HepG2 (cell line): Measurements from ENCODE around the gene PCED1B. TPM values are rescaled to one million over a fixed set of nuclear protein-coding genes. Genes with fewer than 3 reads are reported as not detected.

Experiments
- ATAC-seq: fragments of 200-7000 bp; cut with Tn5 transposase; 3 replicates; pipeline ENCODE4 v1.9.1; 2020; ENCODE audit warnings: mild to moderate bottlenecking, moderate library complexity
- BruUV-seq: library from RNA; stranded (reverse); fragments of 400-500 nt; replicated peaks from 2 replicates; lab custom pipeline; 2021; lab: Mats Ljungman, UMichigan
- CTCF ChIA-PET: fragments of 300-600 bp; formaldehyde crosslinking; extraction: SDS; loops from one replicate; lab custom pipeline; 2021; ENCODE audit warnings: low total read pairs, inconsistent platforms, low intra/inter-chr PET ratio; lab: Yijun Ruan, JAX
- POLR2A ChIA-PET: fragments of 350-600 bp; sonication (Branson Sonifier 250); formaldehyde crosslinking; loops from one replicate; lab custom pipeline; 2020; ENCODE audit warnings: antibody characterized with exemption, inconsistent platforms; lab: Yijun Ruan, JAX
- DNase-seq: peaks from one replicate; pipeline ENCODE4 v3.0.0-alpha.2; 2015; ENCODE audit warnings: low spot score
- FAIRE-seq: peaks from 3 replicates; lab custom pipeline; 2011; peaks lifted over from hg19 to GRCh38; lab: Jason Lieb, UNC
- H2AFZ ChIP-seq: one replicate; pipeline ENCODE4 v1.6.1; 2011; ENCODE audit warnings: low read length, inconsistent platforms
- H3K27ac ChIP-seq: fragments of 300-600 bp; 3 replicates; pipeline ENCODE4 v1.8.0; 2011; ENCODE audit warnings: mixed run types, mild to moderate bottlenecking, mixed read lengths, low read length, inconsistent platforms; ENCODE audit not compliant: insufficient read depth; ENCODE audit errors: extremely low read length
- H3K27me3 ChIP-seq, 2 experiments: fragments of 200-600 bp in 1 of 2; 2 replicates in 1 of 2; 3 replicates in 1 of 2; pipeline versions ENCODE4 v1.6.0 to v1.8.0; 2011; ENCODE audit warnings: low read length in 2 of 2, mild to moderate bottlenecking in 2 of 2, moderate library complexity in 2 of 2, inconsistent platforms in 1 of 2; ENCODE audit not compliant: insufficient read depth in 2 of 2, control insufficient read depth in 1 of 2
- H3K36me3 ChIP-seq, 2 experiments: fragments of 200-600 bp in 1 of 2; replicated peaks in 1 of 2; 2 replicates in 1 of 2; 3 replicates in 1 of 2; pipeline versions ENCODE4 v1.5.1 to v1.8.0; 2011; ENCODE audit warnings: low read length in 2 of 2, inconsistent platforms in 1 of 2; ENCODE audit not compliant: insufficient read depth in 2 of 2, control insufficient read depth in 1 of 2
- H3K4me1 ChIP-seq: 2 replicates; pipeline ENCODE4 v1.5.1; 2012; ENCODE audit warnings: low read length, inconsistent platforms; ENCODE audit not compliant: insufficient read depth
- H3K4me2 ChIP-seq: 2 replicates; pipeline ENCODE4 v1.6.0; 2011; ENCODE audit warnings: low read depth, low read length, inconsistent platforms
- H3K4me3 ChIP-seq, 3 experiments: fragments of 200-600 bp in 1 of 3; sonication (generic), shearing (Covaris generic) in 1 of 3; replicated peaks in 1 of 3; 2 replicates each; pipeline ENCODE4 v1.5.1; 2011 to 2016; ENCODE audit warnings: low read length in 3 of 3, inconsistent platforms in 2 of 3, low read depth in 2 of 3, mild to moderate bottlenecking in 2 of 3, control low read depth in 1 of 3, mixed read lengths in 1 of 3; ENCODE audit not compliant: insufficient read depth in 1 of 3
- H3K79me2 ChIP-seq: one replicate; pipeline ENCODE4 v1.6.1; 2011; ENCODE audit warnings: low read length, inconsistent platforms; ENCODE audit not compliant: insufficient read depth
- H3K9ac ChIP-seq: 2 replicates; pipeline ENCODE4 v1.6.0; 2011; ENCODE audit warnings: mild to moderate bottlenecking, low read depth, low read length, inconsistent platforms; ENCODE audit not compliant: insufficient read depth
- H3K9me3 ChIP-seq: 2 replicates; pipeline ENCODE4 v1.5.1; 2012; ENCODE audit warnings: mild to moderate bottlenecking, low read length
- H4K20me1 ChIP-seq: 2 replicates; pipeline ENCODE4 v1.6.0; 2011; ENCODE audit warnings: inconsistent platforms, mild to moderate bottlenecking, low read length, moderate library complexity; ENCODE audit not compliant: insufficient read depth
- AHR ChIP-seq: IDR thresholded peaks from 2 replicates; pipeline ENCODE4 v1.6.1; 2018; ENCODE audit warnings: missing genetic modification reagents, missing compliant biosample characterization
- BRD4 ChIP-seq: sonication (generic); formaldehyde crosslinking; IDR thresholded peaks from 2 replicates; pipeline ENCODE4 v1.4.0; 2020; ENCODE audit warnings: missing genetic modification reagents
- KLF9 ChIP-seq: IDR thresholded peaks from 2 replicates; pipeline ENCODE4 v1.6.1; 2016; ENCODE audit warnings: low read depth
- LCORL ChIP-seq, 2 experiments: fragments of 450-650 bp in 1 of 2; sonication (generic) in 1 of 2; formaldehyde crosslinking in 1 of 2; IDR thresholded peaks; 2 replicates each; pipeline versions ENCODE4 v1.5.0 to v1.6.1; 2017 to 2020; ENCODE audit warnings: antibody characterized with exemption in 1 of 2, missing genetic modification reagents in 1 of 2
- MED1 ChIP-seq: sonication (generic); formaldehyde crosslinking; IDR thresholded peaks from 2 replicates; pipeline ENCODE4 v1.4.0; 2020; ENCODE audit warnings: missing genetic modification reagents
- RBAK ChIP-seq: sonication (generic); formaldehyde crosslinking; IDR thresholded peaks from 2 replicates; pipeline ENCODE4 v1.5.1; 2020; ENCODE audit warnings: mild to moderate bottlenecking, missing genetic modification reagents
- RXRA ChIP-seq: sonication (generic); formaldehyde crosslinking; IDR thresholded peaks from 2 replicates; pipeline ENCODE4 v1.5.1; 2020; ENCODE audit warnings: missing genetic modification reagents
- SALL1 ChIP-seq: sonication (generic); formaldehyde crosslinking; IDR thresholded peaks from 2 replicates; pipeline ENCODE4 v1.8.0; 2022; ENCODE audit warnings: mild to moderate bottlenecking, missing genetic modification reagents
- SP140L ChIP-seq: sonication (generic); formaldehyde crosslinking; IDR thresholded peaks from 2 replicates; pipeline ENCODE4 v1.4.0; 2020; ENCODE audit warnings: missing genetic modification reagents, borderline replicate concordance
- ZBTB1 ChIP-seq: sonication (generic); formaldehyde crosslinking; IDR thresholded peaks from 2 replicates; pipeline ENCODE4 v1.4.0; 2020; ENCODE audit warnings: missing genetic modification reagents, borderline replicate concordance
- ZBTB7B ChIP-seq: sonication (generic); formaldehyde crosslinking; IDR thresholded peaks from 2 replicates; pipeline ENCODE4 v1.4.0; 2020; ENCODE audit warnings: missing genetic modification reagents
- ZFP36L2 ChIP-seq: sonication (generic); formaldehyde crosslinking; IDR thresholded peaks from 2 replicates; pipeline ENCODE4 v1.4.0; 2020; ENCODE audit warnings: missing genetic modification reagents
- ZNF354B ChIP-seq: sonication (generic); formaldehyde crosslinking; IDR thresholded peaks from 2 replicates; pipeline ENCODE4 v1.8.0; 2022; ENCODE audit warnings: mild to moderate bottlenecking, missing genetic modification reagents
- ZNF570 ChIP-seq: sonication (generic); formaldehyde crosslinking; IDR thresholded peaks from 2 replicates; pipeline ENCODE4 v1.4.0; 2020; ENCODE audit warnings: mild to moderate bottlenecking, missing genetic modification reagents, borderline replicate concordance
- ZNF703 ChIP-seq: sonication (generic); formaldehyde crosslinking; IDR thresholded peaks from 2 replicates; pipeline ENCODE4 v1.5.1; 2020; ENCODE audit warnings: missing genetic modification reagents, mild to moderate bottlenecking, moderate library complexity, borderline replicate concordance
- ZXDC ChIP-seq: sonication (generic); formaldehyde crosslinking; IDR thresholded peaks from 2 replicates; pipeline ENCODE4 v1.5.0; 2020; ENCODE audit warnings: mild to moderate bottlenecking, missing genetic modification reagents
- WGBS: methylation state at CpG from one replicate; pipeline ENCODE4 v1.1.6; 2017; ENCODE audit warnings: low lambda C conversion rate; 5-methylcytosine and 5-hydroxymethylcytosine counted together
- in situ Hi-C: cut with HindIII; loops from 2 replicates; pipeline ENCODE4 v1.10.0; 2017; ENCODE audit warnings: low pct_unique_long_range_greater_than_20kb; ENCODE audit not compliant: extremely low pct_ligation_motif_present
- intact Hi-C: fragments of 100-400 bp; cut with micrococcal nuclease; formaldehyde crosslinking; loops from one replicate; pipeline ENCODE4 v1.10.0; 2022; ENCODE audit not compliant: unreplicated experiment
- polyA plus RNA-seq, 8 experiments: library from polyadenylated mRNA; depleted of rRNA in 3 of 8; stranded (reverse) in 7 of 8; unstranded in 1 of 8; fragments of >200 nt; fragmentation: Illumina TruSeq in 4 of 8; extraction: Trizol in 4 of 8; gene quantifications; 2 replicates each; pipeline versions ENCODE4 v1.2.1 to v1.2.3, GENCODE V29; 2011 to 2016; ENCODE audit warnings: low read depth in 4 of 8, missing spikeins in 1 of 8, mixed read lengths in 1 of 8; ENCODE audit not compliant: insufficient read depth in 1 of 8
- total RNA-seq, 5 experiments: library from RNA; depleted of rRNA; stranded (reverse); fragments of >200 nt; fragmentation: Illumina TruSeq; extraction: Trizol; gene quantifications; 2 replicates each; pipeline ENCODE4 v1.2.3, GENCODE V29; 2016; ENCODE audit warnings: low read depth in 1 of 5
- TF ChIP-seq, protein P1 (sequence below): sonication (generic); formaldehyde crosslinking; IDR thresholded peaks from 2 replicates; pipeline ENCODE4; 2020; ENCODE audit warnings: missing genetic modification reagents, mild to moderate bottlenecking, borderline replicate concordance

Gene PCED1B
- total and polyA plus RNA-seq, 2 of the 13 experiments (the other 11 are each of a cell fraction or from before 2014, with no cell fraction given): 0.11 to 0.37 TPM

- no peak overlapping the region for H2AFZ ChIP-seq
- H3K36me3 ChIP-seq: no peaks in the 10 kb centered on the region
- FAIRE-seq: no peak
- intact Hi-C loops (no loop called here), in situ Hi-C loops (no loop called here)
- H3K27ac ChIP-seq: no peak overlapping the region
- ChIA-PET CTCF (no interaction called here), POLR2A (no interaction called here)
- no peak for DNase-seq
- 30% methylated on average over 2 of the region's 2 CpGs for WGBS
- no peaks in the 10 kb centered on the region; a peak in 1 of 5 replicates for H3K27me3 ChIP-seq
- H4K20me1 ChIP-seq: no peaks in the 10 kb centered on the region
- no TSS peak for BruUV-seq
- no peak for ATAC-seq
- no peak overlapping the region for H3K4me2 ChIP-seq
- H3K9ac ChIP-seq: no peak overlapping the region
- H3K9me3 ChIP-seq: no peaks in the 10 kb centered on the region
- H3K4me1 ChIP-seq: peaks cover 12% of the 10 kb centered on the region
- no peak overlapping the region for H3K4me3 ChIP-seq
- H3K79me2 ChIP-seq: no peaks in the 10 kb centered on the region
- TF ChIP-seq LCORL (IDR thresholded peaks at IDR 0.05) (no peak), LCORL (CRISPR knock-in tag; IDR thresholded peaks at IDR 0.05) (no peak), ZNF570 (CRISPR knock-in tag) (no peak), RXRA (CRISPR knock-in tag) (no peak), ZFP36L2 (no peak), KLF9 (CRISPR knock-in tag) (no peak), ZNF354B (CRISPR knock-in tag) (no peak), BRD4 (no peak), ZBTB7B (CRISPR knock-in tag) (no peak), MED1 (CRISPR knock-in tag) (no peak), SP140L (no peak), AHR (CRISPR knock-in tag) (no peak), RBAK (CRISPR knock-in tag) (no peak), ZBTB1 (CRISPR knock-in tag) (no peak), ZNF703 (no peak), ZXDC (CRISPR knock-in tag) (no peak), SALL1 (CRISPR knock-in tag) (no peak)
- TF ChIP-seq, protein P1, sequence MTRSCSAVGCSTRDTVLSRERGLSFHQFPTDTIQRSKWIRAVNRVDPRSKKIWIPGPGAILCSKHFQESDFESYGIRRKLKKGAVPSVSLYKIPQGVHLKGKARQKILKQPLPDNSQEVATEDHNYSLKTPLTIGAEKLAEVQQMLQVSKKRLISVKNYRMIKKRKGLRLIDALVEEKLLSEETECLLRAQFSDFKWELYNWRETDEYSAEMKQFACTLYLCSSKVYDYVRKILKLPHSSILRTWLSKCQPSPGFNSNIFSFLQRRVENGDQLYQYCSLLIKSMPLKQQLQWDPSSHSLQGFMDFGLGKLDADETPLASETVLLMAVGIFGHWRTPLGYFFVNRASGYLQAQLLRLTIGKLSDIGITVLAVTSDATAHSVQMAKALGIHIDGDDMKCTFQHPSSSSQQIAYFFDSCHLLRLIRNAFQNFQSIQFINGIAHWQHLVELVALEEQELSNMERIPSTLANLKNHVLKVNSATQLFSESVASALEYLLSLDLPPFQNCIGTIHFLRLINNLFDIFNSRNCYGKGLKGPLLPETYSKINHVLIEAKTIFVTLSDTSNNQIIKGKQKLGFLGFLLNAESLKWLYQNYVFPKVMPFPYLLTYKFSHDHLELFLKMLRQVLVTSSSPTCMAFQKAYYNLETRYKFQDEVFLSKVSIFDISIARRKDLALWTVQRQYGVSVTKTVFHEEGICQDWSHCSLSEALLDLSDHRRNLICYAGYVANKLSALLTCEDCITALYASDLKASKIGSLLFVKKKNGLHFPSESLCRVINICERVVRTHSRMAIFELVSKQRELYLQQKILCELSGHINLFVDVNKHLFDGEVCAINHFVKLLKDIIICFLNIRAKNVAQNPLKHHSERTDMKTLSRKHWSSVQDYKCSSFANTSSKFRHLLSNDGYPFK (CRISPR knock-in tag): no peak
Measured at GRCh38 chr12:47274760-47275159, 195.3 kb downstream of the PCED1B start.
